Measurements from ENCODE around the gene ZBTB42.

Gene ZBTB42

DNA sequence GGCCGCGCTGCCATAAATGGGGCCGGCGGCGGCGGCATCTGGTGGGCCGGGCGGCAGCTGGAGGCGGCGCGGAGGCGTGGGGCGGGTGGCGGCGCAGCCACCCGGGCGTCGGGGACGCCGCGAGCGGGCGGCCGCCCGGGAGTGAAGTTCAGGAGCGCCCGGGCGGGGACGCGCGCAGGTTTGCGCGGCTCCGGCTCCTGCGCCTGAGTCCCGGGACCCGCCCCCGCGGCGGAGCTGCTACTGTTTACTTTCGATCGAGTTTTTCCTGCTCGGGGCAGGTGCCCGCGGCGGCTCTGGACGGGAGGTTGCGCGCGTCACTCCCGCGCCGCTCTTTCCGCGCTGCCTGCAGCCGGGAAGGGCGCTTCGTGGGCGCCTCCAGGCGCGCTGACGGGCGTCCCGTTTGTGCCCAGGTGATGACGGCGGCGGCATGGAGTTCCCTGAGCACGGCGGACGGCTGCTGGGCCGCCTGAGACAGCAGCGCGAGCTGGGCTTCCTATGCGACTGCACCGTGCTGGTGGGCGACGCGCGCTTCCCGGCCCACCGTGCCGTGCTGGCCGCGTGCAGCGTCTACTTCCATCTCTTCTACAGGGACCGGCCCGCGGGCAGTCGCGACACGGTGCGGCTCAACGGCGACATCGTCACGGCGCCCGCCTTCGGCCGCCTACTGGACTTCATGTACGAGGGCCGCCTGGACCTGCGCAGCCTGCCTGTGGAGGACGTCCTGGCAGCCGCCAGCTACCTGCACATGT, at the start of gene ZBTB42:
ZBTB42 (plus strand) TSS at position 331 of the 749 bp plus-strand sequence; CDS start at position 428, 97 bp downstream.
- no peak for DNase-seq

DNA sequence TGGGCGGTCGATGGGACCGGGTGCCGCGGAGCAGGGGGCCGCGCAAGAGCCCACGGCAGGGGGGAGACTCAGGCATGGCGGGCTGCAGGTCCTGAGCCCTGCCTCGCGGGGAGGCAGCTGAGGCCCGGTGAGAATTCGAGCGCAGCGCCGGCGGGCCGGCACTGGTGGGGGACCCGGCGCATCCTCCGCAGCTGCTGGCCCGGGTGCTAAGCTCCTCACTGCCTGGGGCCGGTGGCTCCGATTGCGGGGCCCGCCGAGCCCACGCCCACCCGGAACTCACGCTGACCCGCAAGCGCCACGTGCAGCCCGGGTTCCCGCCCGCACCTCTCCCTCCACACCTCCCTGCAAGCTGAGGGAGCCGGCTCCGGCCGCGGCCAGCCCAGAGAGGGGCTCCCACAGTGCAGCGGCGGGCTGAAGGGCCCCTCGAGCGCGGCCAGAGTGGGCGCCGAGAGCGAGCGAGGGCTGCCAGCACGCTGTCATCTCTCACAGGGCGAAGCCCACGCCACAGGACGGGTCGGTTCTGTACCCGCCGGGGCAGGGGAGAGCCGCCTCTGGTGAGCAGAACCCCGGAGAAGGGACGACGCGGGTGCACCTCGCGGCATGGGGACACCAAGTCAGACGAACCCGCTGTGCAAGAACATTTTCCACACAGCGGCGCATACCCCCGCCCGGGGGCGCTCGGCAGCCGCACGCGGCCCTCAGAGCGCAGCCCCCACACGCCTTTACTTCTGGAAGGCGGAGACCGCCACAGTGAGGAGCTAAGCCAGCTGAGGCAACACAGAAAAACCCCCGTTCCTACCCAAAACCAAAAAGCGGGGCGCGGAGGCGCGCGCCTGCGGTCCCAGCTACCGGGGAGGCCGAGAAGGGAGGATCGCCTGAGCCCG, 49.1 kb upstream of the ZBTB42 start:
- no peak for DNase-seq

DNA sequence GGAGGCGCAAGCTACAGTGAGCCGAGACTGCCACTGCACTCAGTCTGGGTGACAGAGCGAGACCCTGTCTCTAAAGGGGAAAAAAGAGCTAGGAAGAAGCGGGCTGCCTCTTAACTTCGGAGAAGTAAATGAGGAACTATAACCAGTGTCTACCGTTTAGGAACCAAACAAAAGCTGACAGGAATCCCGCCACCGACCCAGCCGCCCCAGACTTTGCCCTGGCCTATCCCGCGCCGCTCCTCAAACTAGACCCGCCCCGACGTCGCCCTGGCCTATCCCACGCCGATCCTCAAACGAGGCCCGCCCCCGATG, 48.5 kb upstream of the ZBTB42 start:
- DNase-seq: no peak

DNA sequence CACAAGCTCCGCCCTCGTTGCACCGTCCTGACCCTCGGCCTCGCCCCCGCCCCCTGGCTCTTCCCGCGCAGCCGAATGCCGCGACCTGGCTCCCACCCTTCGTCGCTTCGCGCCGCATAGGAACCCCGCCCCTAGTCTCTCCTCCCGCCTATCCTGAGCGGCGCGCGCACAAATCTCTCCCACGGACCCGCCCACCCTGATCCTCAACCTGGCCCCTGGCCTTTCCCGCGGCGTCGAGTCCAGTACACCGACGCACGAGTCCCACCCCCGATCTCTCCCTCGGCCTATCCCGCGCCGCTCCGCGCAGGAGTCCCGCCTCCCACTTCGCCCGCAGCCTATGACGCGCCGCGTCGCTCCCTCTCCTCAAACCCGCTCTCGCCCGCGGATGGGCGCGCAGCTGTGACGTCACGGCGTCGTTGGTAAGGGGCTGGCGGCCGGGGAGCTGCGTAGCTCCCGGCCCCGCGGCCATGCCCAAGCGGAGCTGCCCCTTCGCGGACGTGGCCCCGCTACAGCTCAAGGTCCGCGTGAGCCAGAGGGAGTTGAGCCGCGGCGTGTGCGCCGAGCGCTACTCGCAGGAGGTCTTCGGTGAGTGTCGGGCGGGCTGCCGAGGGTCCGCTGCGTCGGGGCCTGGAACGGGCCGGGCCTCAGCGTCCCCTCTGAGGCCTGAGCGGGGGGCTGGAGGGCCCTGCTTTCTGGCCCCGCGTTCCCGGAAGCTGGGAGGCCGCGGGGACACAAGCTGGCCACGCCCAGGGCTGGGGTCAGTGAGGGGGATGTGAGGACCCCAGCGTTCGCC, 48.0 kb upstream of the ZBTB42 start, which contains the start of gene SIVA1:
SIVA1 (plus strand) TSS at position 413 of the 793 bp plus-strand sequence; CDS start at position 468, 55 bp downstream.
- peak; percentile 100 for DNase-seq

DNA sequence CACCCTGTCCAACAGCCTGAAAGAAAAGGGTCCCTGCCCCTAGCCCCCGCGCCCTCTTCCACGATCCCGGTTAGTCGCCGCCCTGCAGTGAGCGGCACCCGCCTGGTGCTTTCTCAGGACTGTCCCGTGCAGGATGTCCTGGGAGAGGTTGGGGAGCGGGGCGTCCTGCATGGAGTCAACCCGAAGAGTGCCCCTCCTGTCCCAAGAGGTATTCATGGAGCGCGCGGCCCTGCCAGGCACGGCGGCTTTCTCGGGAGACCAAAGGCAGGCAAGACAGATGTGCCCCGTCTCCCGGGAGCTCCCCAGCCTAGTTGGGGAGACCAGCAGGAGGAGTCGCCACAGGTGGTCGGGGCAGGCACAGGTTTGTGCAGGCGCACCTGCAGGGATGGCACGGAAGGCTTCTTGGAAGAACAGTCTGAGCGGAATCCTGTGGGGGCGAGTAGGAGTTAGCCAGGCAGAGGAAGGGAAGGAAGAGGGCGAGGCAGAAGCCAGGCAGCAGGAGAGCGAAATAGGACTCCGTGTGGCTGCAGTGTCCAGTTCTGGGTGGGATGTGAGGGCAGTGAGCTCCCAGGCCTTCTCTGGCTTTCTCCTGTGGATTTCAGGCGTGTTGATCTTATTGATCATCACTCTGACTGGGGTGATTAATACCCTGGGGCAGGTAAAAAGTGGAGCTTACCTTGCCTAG, 47.2 kb upstream of the ZBTB42 start:
- DNase-seq: no peak

DNA sequence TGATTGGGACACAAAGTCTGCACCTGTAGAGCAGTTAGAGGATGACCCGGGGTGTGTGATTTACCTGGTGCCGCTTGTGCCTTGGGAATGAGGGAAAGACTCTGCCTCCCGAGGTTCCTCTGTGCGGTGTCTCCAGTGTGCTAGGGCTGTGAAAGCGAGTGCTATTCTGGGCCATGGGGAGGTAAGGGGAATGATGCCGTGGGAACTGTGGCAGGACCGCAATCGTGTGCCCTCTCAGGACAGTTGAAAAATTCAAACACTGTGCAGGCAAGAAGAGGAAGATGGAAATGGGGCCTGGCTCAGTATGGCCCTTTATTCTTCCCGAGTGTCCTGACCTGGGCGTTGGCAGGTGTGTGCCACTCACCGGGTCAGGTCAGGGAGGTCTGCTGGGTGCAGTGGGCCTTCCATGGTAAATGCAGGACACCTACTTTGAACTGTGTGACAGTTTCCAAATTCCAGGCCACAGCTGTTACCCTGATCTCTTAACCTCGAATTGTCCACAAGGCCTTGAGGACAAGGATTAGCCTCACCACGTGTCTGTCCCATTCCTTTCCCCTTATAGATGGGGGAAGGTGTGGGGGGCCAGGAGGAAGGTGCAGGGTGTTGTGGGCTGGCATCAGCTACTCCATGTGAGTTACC, 46.6 kb upstream of the ZBTB42 start:
- no peak for DNase-seq

DNA sequence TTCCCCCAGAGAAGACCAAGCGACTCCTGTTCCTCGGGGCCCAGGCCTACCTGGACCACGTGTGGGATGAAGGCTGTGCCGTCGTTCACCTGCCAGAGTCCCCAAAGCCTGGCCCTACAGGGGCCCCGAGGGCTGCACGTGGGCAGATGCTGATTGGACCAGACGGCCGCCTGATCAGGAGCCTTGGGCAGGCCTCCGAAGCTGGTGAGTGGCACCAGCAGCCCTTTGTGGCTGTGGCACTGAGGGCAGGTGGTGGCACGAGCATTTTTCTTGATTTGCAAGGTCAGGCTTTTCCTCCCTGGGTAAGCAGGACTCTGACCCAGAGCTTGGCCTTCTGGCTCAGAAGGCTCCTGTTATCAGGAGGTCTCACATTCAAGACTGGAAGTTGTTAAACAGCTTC, 45.3 kb upstream of the ZBTB42 start:
- no peak for DNase-seq

DNA sequence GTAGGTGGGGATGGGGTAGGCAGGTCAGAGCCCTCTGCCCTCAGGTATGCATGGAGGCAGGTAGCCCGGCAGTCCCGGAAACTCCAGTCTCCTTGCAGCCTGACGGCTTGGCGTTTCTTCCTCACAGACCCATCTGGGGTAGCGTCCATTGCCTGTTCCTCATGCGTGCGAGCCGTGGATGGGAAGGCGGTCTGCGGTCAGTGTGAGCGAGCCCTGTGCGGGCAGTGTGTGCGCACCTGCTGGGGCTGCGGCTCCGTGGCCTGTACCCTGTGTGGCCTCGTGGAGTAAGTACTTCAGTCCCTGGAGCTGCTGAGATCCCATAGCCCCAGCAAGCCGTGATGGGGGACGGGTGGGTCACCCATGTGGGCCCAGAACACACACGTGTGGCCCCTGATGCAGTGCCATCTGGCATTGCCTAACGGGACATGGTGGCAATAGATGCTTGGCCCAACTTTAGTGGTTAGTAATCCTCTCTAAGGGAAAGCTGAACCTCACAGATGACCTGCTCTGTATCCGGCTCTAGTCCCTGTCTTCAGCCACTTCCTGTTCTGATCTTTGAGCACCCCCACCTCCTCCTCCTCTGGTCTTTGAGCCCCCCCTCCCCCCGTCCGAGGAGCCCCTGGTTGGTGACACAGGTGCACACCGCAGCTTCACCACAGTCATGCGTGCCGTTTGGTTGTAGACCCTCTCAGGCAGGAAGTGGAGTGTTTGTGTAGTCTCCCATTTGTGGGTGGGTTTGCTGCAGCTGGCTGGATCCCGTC, 44.2 kb upstream of the ZBTB42 start:
- no peak for DNase-seq

DNA sequence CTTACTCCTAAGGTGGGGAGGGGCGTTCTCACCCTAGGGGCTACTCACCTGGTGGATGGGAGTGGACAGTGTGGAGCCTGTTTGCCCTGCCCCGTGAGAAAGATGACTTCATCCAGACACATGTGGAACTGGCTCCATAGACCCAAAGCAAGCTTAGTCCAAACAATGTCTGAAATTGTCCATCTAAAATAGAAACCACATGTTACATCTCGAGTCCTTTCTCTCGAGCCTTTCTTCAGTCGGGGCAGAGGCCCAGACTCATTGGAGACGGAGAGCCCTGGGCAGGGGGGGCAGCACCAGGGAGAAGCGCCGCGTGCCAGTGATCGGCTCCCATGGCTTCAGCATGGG, 43.7 kb upstream of the ZBTB42 start:
- no peak for DNase-seq

DNA sequence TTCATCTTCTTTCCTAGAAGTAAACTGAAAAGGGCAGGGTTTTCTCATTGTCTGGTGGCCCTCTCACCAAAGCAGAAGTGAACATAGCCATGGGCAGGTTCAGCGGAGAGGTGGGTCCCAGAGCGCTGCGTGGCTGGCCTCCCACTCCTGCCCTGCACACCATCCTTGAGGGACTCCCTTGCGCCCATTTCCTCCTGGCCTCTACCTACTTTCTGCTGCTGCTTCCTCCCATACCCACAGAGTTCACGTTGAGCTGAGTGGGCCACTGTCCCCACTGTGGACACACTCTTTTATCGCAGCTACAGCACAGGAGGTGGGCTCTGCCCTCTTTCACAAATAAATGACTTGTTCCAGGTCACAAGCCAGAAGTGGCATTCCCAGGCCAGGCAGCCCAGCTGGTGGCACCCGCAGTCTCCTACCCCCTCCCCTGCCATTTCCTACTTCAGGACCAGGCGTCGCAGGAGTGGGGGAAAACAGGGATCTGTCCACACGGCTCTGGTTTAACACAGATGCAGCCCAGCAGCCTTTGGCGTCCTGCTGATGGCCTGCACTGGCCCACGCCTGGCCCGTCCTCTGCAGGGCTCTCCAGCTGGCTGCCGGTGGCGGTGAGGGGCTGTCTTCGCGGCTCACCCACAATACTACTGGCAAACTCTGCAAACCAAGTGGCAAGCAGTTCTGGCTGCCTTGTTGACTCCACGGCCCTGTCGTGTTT, 43.1 kb upstream of the ZBTB42 start:
- no peak for DNase-seq

DNA sequence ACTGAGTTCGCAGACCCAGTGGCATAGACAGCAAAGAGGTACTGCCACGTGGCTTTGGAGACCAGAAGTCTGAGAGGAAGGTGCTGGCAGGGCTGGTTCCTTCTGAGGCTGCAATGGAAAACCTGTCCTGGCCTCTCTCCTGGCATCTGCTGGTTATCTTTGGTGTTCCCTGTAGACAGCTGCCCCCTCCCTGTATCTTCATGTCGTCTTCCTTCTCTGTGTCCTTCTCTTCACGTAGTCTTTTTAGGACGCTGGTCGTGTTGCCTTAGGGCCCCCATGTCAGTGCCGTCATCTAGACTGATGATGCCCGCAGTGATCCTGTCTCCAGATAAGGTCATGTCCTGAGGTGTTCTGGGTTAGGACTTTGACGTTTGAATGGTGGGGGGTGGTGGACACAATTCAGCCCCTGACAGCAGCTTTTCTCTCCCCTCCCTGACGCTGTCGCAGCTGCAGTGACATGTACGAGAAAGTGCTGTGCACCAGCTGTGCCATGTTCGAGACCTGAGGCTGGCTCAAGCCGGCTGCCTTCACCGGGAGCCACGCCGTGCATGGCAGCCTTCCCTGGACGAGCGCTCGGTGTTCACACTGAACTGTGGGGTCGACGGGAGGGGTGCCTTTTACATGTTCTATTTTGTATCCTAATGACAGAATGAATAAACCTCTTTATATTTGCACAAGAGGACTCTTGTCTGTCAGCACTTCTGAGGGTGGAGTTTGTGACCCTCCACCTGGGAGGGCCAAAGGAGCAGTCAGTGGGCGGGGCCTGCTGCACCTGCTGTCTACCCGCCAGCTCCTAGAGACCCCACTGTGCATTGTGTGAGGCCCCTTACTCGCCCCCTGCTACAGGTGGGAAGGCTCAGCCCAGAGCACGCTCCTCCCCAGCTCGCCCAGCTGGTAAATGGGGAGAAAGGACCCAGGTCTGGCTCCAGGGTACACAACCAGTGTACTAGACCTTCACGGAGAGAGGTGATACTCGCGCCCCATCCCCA, 41.6 kb upstream of the ZBTB42 start:
- DNase-seq: no peak

DNA sequence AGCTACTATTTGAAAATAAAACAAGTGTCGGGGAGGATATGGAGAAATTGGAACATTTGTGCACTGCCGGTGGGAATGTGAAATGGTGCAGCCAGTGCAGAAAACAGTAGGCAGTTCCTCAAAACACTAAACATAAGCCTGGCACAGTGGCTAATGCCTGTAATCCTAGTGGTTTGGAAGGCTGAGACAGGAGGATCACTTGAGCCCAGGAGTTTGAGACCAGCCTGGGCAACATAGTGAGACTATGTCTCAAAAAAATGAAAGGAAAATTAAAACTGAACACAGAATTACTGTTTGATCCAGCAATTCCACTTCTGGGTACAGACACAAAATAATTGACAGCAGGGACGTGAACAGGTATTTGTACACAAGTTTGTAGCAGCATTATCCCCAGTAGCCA, 35.4 kb upstream of the ZBTB42 start:
- DNase-seq: no peak

DNA sequence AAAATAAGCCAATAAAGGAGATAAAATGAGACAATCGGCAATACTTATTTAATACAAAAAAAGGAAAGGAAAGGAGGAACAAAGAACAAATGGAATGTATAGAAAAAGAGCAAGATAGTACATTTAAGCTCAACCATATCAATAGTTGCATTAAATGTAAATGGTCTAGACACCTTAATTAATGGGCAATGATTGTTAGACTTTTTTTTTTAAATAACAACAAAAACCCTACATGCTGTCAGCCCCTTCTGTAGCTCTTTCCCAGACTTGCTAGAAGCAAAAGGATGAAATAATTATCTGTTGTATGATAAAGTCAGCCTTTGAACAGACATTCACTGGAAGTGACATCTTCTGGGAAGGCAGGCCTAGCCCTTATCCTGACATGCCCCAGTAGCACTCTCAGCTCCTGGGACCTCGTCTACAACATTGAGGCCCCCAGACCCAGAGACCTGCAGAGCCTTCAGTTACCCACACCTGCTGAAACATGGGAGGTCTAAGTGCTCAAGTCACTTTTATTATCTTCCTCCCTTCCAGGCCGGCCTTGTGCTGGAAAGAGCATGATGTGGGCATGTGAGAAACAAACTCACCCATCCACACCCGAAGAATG, 34.5 kb upstream of the ZBTB42 start:
- DNase-seq: no peak

DNA sequence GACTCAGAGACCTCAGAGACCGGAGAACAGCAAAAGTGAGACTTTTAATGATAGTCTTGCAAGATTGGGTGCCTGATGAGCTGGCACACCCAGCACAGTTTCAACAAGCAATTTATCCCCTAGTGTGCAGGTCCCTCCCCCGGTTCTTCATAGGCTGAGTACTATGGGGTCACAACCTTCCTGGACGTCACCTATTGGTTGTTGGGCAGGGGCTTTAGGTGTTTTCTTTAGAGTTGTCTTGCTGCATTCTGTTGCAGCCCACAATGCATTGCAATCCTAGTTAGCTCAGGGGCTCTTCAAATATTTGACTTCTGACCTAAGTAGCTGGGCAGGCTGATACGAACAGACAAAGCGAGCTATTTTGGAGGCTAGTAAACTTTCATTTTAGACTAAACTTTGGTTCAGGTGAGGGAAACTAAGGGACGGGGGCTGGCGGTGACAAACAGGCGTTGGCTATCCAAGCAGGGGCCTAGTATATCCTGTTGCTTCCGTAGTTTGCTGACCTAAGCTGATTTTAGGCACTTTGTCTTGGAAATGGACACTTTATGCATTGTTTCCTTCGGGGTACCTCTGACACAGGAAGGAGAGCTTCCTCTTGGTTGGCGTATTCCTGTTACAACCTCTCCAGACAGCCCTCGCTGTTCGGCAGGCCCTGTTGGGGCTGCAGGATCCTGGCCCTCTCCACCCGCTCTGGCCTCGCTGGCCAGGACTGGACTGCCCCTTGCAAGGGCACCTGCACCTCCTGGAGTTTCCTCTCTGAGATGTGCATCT, 33.9 kb upstream of the ZBTB42 start:
- no peak for DNase-seq

DNA sequence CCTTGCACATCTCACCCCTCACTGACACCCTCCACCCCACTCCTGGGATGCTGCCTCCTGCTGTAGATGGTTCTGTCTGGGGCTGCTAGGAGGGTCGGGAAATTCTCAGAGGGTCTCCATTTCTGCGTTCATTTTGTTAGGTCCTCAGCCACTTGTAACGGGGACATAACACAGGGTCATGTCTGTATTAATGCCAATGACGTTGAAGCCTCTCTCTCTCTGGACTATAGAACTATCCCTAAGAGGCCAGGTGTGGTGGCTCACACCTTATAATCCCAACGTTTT, 33.3 kb upstream of the ZBTB42 start:
- no peak for DNase-seq

DNA sequence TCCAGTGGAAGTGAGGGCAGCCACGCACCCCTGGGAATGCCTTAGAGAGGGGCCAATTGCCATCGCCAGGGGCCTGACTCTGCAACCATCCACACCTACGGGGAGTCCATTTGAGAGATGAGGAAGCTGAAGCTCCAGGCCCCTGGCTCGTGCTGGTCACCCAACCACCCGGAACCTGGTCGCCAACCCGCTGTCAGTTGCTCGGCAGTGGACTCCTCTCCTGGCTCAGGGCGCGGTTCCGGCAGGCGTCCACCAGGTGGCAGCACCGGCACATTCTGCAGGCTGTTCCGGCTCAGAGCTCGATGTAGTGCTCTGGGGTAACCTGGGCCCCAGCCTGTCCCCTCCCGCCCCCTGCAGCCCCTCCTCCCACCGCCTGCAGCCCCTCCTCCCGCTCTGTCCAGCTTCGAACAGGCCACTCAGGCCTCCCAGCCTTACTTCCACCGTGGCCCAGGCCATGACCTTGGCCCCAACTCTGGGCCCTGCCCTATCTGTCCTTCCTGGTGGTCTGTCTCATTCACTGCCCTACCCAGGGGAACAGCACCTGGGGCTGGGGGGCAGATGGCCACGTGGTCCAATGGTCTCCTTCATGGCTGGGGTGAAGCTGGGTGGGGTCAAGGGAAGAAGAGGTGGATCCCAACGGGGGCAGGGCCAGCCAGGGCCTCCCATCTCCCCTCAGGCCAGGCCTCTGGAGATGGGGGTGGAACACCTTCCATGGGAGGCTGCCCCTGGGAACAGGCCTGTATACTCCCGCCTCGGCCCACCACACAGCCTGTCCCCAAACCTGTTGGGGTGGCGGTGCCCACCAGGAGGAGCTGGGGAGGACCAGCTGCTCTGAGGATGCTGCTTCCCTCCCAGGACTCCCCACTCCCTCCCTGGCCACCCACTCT, 32.2 kb upstream of the ZBTB42 start:
- DNase-seq: peak; percentile 21

DNA sequence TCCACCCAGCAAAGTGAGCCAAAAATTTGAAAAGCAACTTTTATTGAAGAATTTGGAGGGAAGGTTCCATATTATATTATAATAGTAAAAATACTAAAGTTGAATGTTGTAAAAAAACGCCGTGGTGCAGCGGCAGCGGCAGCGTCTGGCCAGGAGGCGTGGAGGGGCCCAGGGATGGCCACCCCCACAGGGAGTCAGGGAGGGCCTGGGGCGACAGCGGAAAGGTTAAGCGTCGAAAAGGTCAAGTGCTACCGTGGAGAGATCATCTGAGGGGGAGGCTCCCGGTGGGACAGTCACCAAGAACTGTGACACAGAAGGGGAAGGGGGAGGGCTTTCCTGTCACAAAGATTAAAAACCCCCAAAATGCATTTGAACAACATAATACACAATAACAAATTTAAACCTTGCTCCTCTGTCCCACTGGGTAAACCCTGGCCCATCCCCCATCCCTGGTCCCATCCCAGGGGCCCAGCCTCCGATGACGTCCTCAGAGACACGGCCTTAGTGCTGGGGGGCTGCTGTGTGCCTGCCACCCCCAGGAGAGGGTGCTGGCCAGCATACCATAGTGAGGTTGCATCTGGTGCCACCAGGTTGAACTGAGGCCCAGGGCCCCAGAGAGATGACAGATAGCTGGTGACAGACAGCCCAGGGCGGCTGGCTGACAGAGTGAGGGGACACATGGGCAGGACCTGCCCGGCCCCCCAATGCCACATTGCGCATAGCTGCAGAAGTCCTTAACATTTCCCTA, 31.4 kb upstream of the ZBTB42 start:
- no peak for DNase-seq

Data from amniotic stem cell (primary cell).